NB4 (cell line): Measurements from ENCODE around the gene CENPF.

Experiments used
- POLR2A ChIP-seq: IDR thresholded peaks from 2 replicates; pipeline ENCODE4 v1.6.1; 2011; ENCODE audit warnings: mild to moderate bottlenecking; ENCODE audit not compliant: insufficient read length; ENCODE audit errors: extremely low read depth
- TF ChIP-seq, protein P1 (sequence below): IDR thresholded peaks from one replicate; pipeline ENCODE4 v1.5.1; 2012; ENCODE audit warnings: low read depth, low read length
- TF ChIP-seq, protein P2 (sequence below): IDR thresholded peaks from 2 replicates; pipeline ENCODE4 v1.6.1; 2011; ENCODE audit warnings: low read depth, low read length

- TF ChIP-seq, protein P1, sequence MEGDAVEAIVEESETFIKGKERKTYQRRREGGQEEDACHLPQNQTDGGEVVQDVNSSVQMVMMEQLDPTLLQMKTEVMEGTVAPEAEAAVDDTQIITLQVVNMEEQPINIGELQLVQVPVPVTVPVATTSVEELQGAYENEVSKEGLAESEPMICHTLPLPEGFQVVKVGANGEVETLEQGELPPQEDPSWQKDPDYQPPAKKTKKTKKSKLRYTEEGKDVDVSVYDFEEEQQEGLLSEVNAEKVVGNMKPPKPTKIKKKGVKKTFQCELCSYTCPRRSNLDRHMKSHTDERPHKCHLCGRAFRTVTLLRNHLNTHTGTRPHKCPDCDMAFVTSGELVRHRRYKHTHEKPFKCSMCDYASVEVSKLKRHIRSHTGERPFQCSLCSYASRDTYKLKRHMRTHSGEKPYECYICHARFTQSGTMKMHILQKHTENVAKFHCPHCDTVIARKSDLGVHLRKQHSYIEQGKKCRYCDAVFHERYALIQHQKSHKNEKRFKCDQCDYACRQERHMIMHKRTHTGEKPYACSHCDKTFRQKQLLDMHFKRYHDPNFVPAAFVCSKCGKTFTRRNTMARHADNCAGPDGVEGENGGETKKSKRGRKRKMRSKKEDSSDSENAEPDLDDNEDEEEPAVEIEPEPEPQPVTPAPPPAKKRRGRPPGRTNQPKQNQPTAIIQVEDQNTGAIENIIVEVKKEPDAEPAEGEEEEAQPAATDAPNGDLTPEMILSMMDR = no peak
- TF ChIP-seq POLR2A = no peak
- TF ChIP-seq, protein P2, sequence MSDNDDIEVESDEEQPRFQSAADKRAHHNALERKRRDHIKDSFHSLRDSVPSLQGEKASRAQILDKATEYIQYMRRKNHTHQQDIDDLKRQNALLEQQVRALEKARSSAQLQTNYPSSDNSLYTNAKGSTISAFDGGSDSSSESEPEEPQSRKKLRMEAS = no peak
Measured at GRCh38 chr1:214583824-214584554, 19.0 kb upstream of the CENPF start.
